HG03108 (cell line): ENCODE data around the gene SLX4IP.
"Not testable (repeated sequence)": the region's sequence is repeated elsewhere in the genome, so short reads cannot be mapped to it uniquely, and the experiment has no call there.

ENCODE experiments used
- ATAC-seq: cut with Tn5 transposase; IDR thresholded peaks from one replicate; pipeline ENCODE4 v1.9.1; 2021; ENCODE audit warnings: moderate library complexity; ENCODE audit not compliant: unreplicated experiment

Gene SLX4IP

GRCh38 chr20:10565922-10566897, 131.1 kb downstream of the SLX4IP start:
- no peak for ATAC-seq

DNA sequence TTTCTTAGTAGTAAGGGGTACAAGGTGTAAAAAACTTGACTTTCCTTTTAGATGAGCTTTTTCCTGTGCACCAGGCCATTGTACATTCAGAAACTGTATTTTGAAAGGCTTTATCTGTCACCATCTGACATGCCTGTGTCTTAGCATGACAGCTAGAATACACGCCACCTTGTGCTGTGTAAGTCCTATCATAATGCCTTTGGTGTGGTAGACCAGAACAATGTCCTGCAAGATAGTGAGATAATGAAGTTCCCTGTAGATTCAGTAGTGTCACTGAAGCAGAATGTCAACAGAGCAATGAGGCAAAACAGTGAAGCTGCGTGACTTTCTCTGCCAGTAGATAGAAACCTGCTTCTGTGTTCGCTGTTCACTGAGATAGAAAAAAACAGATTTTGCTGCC, 132.9 kb downstream of the SLX4IP start:
- no peak for ATAC-seq

DNA sequence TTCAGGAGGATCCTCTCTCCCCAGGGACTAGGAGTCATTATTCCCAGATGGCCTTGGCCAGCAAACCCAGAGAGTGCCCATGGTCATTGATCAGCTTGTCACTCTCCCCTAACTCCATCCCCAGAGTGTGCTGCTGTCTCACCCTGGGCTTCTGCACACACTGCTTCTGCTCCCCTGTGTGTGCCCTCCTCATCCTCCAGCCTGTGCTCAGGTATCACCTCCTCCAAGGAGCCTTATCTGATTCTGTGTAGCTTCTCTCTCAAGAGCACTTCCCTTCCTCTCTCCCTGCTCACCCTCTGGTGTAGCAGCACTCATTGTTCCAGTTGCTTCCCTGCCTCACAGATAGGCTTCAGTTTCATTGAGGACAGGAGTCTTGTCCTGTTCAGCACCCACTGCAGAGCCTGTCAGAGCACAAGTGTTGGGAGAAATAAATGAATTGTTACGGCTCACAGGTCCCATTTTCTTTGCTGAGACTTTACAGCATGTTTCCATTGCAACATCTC, 136.3 kb downstream of the SLX4IP start:
- no peak for ATAC-seq

DNA sequence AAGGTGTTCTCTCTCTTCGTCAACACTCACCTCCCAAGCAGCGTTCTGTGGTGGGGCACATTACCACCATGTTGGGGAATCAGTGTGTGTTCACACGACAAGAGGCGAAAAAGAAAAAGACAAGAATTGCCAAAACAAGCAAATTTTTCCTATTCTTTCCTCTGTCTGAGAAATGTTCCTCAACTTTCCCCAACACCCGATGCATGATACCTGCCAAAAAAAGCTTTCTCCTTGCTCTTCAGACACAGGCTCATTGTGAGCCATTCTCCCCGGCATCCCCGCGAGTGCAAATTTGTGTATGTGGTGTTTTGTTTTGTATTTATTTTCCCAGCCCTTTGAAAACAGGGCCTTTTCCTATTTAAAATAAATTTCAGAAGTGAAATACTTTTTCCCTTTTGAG, 137.7 kb downstream of the SLX4IP start:
- no peak for ATAC-seq

DNA sequence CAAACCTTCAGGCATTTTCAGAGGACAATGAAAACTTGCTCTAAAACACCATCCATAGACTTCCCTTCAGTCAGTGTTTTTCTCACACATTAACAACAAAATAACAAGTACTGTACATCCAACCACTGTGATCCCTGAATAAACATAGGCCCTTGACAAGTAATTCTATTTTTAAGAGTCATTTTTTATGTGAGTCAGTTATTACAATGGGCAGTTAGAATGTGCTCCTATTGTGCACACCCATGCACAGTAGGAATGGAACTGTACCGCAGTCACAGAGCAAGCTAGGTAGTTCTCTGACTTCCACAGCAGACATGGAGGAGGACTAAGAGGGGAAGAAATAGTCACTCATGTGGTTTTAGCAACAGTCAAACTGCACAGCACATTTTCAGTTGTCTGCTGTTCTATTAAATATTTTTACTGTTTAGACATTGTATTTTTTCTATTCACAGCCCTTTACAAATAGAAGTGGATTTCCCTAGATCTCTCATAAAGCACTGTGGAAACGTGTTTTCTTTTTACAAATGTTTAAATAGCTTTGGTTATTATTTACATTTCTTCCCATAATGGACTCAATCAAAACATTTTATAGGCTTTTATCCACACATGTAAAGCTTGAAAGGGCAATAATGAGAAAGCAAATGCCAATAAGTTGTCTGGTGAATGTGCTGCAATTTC, 138.3 kb downstream of the SLX4IP start:
- ATAC-seq: no peak

- no peak for ATAC-seq
Measured at GRCh38 chr20:10573951-10574339, 138.8 kb downstream of the SLX4IP start.

- ATAC-seq: no peak
Measured at GRCh38 chr20:10576411-10577090, 141.4 kb downstream of the SLX4IP start.

DNA sequence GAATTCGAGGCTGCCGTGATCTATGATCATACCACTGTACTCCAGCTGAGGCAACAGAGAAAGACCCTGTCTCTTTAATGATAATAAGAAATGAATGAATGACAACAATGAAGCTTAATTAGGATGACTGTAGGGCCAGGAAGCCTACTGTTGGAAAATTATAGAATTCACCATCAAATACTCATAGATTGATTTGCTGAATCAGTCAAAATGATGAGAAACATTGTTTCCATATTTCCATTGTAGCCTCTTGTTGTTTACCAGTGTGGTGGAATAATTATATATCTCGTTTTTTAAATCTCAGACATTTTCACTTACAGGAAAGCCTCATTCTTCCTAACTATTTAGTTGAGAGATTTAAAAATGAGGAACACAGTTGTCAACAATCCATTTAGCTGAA, 142.5 kb downstream of the SLX4IP start:
- no peak for ATAC-seq

- no peak for ATAC-seq
Measured at GRCh38 chr20:10578607-10579006, 143.5 kb downstream of the SLX4IP start.

- ATAC-seq: no peak
Measured at GRCh38 chr20:10579942-10580341, 144.8 kb downstream of the SLX4IP start.

GRCh38 chr20:10580700-10581099, 145.6 kb downstream of the SLX4IP start:
- ATAC-seq: no peak

DNA sequence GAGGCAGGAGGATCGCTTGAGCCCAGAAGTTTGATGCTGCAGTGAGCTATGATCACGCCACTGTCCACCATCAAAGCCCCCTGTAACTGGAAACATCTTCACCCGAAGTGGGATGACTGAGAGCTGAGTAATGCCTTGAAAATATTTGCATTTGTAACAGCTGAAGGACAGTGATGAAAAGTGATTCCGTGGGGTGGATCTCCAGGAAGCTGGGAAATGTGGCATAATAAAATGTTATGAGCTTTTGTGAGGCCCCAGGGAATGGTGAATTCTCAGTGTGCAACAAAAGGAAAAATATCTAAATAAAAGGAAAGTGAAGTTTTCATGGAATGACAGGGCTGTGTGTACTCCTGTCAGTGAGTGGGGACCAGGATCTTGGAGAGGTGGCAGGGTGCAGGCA, 146.7 kb downstream of the SLX4IP start:
- ATAC-seq: no peak

DNA sequence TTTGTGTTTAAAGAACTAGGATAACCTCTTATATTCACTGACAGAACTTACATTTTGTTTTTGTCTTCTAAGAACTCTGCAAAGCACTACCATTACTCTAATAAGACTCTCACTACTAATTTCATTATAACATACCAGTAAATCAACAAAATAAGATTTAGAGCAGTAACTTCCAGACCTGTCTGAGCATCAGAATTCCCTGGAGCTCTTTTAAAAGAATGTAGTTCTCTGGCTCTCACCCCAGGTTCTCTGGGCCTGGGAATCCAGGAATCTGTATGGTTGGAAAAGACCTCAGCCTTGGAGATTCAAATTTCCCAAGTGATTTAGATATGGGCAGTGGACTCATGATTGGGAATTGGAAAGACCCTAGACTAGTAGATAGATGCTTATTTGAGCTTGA, 149.3 kb downstream of the SLX4IP start:
- no peak for ATAC-seq

GRCh38 chr20:10585308-10585707, 150.2 kb downstream of the SLX4IP start:
- no peak for ATAC-seq

- ATAC-seq: no peak
Measured at GRCh38 chr20:10586296-10586695, 151.2 kb downstream of the SLX4IP start.

DNA sequence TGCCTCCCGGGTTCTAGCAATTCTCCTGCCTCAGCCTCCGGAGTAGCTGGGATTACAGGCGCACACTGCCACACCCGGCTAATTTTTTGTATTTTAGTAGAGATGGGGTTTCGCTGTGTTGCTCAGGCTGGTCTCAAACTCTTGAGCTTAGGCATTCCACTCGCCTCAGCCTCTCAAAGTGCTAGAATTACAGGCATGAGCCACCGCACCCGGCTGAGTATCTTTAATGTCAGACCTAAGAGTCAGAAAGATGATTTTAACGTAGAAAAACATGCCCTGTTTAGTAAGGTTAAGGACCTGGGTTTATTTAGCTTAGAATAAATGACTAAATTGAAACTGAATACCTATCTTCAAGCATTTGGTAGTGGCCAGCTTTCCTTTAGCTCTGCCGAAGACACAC, 155.3 kb downstream of the SLX4IP start:
- not testable (repeated sequence) for ATAC-seq

GRCh38 chr20:10590950-10591671, 156.0 kb downstream of the SLX4IP start:
- ATAC-seq: no peak

DNA sequence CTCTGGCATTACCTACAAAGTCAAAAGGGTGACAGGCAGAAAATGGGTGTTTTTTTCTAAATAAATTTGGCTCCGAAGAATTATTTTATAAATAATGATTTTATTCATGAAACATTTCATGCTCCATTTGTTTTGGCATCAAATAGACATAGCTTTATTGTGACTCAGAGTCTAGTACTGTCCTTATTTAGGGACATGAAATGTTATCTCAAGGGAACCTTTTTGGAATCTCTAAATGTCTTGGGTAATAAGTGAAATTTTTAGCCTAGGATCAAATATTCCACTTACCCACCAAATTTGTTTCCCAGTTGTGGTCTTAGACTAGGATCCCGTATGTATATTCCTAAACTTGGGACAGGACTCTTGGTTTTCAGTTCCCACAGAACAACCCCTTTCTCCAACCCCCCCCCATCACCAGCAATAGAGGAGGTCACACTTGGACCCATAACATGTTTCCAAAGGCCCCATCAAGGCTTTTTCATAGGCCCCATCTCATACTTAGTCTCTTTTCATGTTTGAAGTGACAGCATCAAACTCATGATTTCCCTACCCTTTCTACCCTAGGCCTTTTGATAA, 156.9 kb downstream of the SLX4IP start:
- ATAC-seq: no peak

DNA sequence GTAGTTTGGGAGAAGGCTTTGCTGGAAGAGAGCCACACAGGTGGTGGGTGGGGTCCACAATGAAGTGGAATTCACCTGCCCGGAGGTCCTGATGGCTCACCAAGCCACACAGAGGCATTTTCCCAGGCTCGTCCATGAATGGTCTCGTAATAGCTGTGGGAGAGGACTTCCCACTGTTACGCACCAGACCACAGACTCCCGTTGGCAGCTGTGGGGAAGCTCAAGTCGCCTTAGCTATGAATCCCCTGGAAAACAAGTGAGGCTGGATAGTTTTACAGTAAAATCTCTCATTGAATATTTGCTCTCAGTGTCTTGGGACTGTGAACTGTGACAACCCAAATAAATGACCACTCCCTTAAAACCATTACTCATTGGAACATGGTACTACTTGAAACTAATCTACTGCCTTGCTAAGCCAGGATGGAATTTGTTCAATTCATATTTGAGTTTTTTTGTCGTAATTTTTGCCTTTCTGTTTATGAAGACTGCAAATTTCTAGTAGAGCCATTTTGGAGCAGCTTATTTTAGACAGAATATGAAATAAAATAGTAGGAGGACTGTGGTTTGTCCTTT, 159.3 kb downstream of the SLX4IP start:
- ATAC-seq: no peak

DNA sequence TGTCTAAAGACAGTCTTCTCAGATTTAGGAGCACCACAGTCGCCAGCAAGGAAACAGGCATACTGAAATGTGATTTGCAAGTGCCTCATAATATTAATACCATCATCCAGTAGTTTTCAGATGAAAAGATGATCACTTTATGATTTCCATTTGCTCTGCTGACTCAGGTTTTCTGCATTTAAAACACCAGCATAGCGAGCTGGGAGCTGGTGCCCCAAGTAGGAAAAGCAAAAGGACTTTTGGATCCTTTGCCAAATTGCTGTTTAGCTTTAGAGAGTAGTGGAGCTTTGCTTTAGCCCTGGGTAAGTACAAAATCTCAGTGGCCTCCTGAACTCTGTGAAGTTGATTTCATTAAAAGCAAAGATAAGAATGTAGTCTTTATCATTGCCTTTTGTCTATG, 160.2 kb downstream of the SLX4IP start:
- ATAC-seq: no peak
